Subcutaneous abdominal adipose tissue (tissue), 5 donors: ENCODE results near the gene SEPTIN11.
"Not testable (repeated sequence)": the region's sequence is repeated elsewhere in the genome, so short reads cannot be mapped to it uniquely, and the experiment has no call there.

ENCODE experiments used
- H3K27ac ChIP-seq: one replicate; pipeline ENCODE4 v1.7.0; 2013; ENCODE audit warnings: low read depth, mild to moderate bottlenecking, inconsistent platforms, low read length, moderate library complexity
- H3K27me3 ChIP-seq, 5 donors: one replicate each; pipeline ENCODE4 v1.7.0; 2013; ENCODE audit warnings: low read length in 5 of 5, inconsistent platforms in 1 of 5; ENCODE audit not compliant: control insufficient read depth in 5 of 5, insufficient read depth in 4 of 5
- H3K36me3 ChIP-seq, 5 donors: one replicate each; pipeline ENCODE4 v1.7.0; 2013; ENCODE audit warnings: low read length in 5 of 5; ENCODE audit not compliant: control insufficient read depth in 5 of 5, insufficient read depth in 5 of 5
- H3K4me1 ChIP-seq, 5 donors: one replicate each; pipeline ENCODE4 v1.7.0; 2013; ENCODE audit warnings: low read length in 5 of 5, mild to moderate bottlenecking in 3 of 5, moderate library complexity in 1 of 5; ENCODE audit not compliant: control insufficient read depth in 5 of 5, insufficient read depth in 5 of 5
- H3K4me3 ChIP-seq, 5 donors: one replicate each; pipeline ENCODE4 v1.7.0; 2013; ENCODE audit warnings: low read length in 5 of 5, low read depth in 1 of 5
- H3K9ac ChIP-seq, 5 donors: one replicate each; pipeline ENCODE4 v1.7.0; 2013; ENCODE audit warnings: low read length in 5 of 5, mild to moderate bottlenecking in 4 of 5, moderate library complexity in 3 of 5
- H3K9me3 ChIP-seq, 5 donors: one replicate each; pipeline ENCODE4 v1.7.0; 2013; ENCODE audit warnings: low read length in 5 of 5; ENCODE audit not compliant: control insufficient read depth in 5 of 5
- donor health status: healthy.
- donor health status: healthy.
- donor health status: healthy.
- donor health status: healthy.
- donor health status: healthy.

SEPTIN11 gene

DNA sequence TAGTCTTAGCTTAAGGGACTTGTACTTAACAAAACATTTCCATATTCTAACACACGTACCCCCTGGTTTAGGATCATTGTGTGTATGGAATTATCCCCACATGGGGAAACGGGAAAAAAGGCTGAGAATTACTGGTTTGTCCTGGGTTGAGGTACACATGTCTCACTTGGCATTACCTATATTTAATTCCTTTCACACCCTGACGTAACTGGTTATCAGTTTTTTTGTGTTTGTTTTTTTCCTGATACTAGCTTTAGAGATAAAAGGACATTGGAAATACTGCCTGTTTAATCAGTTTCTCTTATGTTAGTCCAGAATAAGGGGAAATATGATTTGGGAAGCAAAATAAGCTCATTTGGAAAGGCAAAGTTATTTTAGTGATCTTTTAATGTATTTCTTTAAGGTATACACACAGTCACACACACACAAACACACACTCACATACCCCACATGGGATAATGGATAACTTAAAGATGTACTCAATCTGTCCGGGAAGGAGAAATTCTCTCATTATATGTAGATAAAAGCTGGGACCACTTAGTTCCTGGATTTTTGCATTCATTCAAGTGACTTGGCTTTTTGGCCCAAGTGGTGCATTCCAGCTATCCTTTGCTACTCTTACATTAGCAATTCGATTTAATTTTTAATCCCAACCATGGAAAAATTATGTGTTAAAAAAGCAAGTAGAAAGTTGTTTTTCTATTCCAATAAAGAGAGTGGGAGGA is 13.0 kb downstream of the SEPTIN11 start:
- Histone ChIP-seq H3K4me1 (peaks cover 0 to 48% (median 38%) of the 10 kb centered on the region in 5 donors), H3K27ac (peak overlapping the region; percentile 90), H3K4me3 (no peak overlapping the region), H3K9ac (peak overlapping the region in 2 of 5 donors; percentile 48 to 66), H3K27me3 (no peaks in the 10 kb centered on the region), H3K36me3 (peaks cover 0 to 3% (median 0%) of the 10 kb centered on the region in 5 donors), H3K9me3 (no peaks in the 10 kb centered on the region)

DNA sequence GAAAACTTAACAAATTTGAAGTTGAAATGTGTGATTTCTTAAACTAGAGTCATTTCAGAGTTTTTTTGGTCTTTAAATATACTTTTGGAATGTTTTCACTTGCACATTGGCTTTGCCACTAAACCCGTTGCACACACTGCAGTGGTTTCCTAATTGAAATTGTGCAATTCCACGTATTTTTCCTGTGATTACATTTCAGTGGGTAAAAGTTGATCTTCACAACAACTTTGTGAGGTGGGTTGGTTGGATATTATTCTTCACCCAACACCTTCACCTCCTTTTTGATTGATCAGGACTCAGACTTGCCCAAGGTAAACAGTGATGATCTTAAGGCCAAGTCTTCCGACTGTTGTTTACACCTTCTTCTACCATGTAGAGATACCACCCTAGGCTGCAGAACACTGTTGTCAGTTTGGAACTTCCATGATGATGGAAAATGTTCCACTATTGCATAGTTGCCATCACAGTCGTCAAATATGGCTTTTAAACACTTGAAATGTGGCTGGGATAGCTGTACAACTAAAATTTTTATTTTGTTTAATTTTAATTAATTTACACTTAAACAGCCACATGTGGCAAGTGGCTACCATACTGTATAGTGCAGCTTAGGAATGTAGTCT is 13.7 kb downstream of the SEPTIN11 start:
- Histone ChIP-seq H3K4me3 (peak overlapping the region in 1 of 5 donors; percentile 29), H3K9me3 (no peaks in the 10 kb centered on the region), H3K27me3 (no peaks in the 10 kb centered on the region), H3K36me3 (peaks cover 0 to 3% (median 0%) of the 10 kb centered on the region in 5 donors), H3K4me1 (peaks cover 0 to 54% (median 37%) of the 10 kb centered on the region in 5 donors), H3K27ac (peak overlapping the region; percentile 90), H3K9ac (peak overlapping the region in 2 of 5 donors; percentile 51 to 66)

DNA sequence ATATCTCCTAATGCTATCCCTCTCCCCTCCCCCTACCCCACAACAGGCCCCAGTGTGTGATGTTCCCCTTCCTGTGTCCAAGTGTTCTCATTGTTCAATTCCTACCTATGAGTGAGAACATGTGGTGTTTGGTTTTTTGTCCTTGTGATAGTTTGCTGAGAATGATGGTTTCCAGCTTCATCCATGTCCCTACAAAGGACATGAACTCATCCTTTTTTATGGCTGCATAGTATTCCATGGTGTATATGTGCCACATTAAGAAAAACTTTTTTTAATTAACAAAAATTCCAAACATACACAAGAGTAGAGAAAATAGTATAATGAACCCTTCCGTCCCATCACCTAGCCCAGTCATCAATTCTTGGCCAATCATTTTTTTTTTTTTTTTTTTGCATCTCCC is 14.4 kb downstream of the SEPTIN11 start:
- not testable (repeated sequence) for H3K4me3 ChIP-seq, H3K9ac ChIP-seq, H3K9me3 ChIP-seq, H3K27me3 ChIP-seq, H3K36me3 ChIP-seq
- H3K27ac ChIP-seq: peak overlapping the region; percentile 43
- peaks cover 0 to 61% (median 37%) of the 10 kb centered on the region in 5 donors for H3K4me1 ChIP-seq

DNA sequence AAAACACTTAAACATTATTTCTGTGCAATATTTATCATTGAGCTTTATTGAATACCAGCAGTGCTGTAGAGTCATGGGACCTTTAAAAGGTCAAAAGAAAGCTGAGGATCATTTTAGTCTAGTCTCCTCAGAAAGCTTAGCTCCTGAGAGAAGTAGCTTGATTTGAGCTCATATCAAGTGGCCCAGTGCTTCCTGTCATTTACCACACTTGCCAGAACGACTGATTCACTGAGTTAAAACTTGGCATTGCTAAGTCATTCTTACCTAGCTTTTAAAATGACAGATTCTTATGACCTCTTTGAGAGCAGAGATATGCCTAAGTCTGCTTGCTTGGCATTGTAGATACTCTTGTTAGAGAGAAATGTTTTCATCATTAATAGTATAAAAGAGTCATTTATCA is 15.2 kb downstream of the SEPTIN11 start:
- H3K27me3 ChIP-seq: no peaks in the 10 kb centered on the region
- H3K4me1 ChIP-seq: peaks cover 0 to 69% (median 37%) of the 10 kb centered on the region in 5 donors
- peaks cover 0 to 3% (median 0%) of the 10 kb centered on the region in 5 donors for H3K36me3 ChIP-seq
- no peak overlapping the region for H3K4me3 ChIP-seq
- no peak overlapping the region for H3K9ac ChIP-seq
- peak overlapping the region; percentile 43 for H3K27ac ChIP-seq
- no peaks in the 10 kb centered on the region for H3K9me3 ChIP-seq

DNA sequence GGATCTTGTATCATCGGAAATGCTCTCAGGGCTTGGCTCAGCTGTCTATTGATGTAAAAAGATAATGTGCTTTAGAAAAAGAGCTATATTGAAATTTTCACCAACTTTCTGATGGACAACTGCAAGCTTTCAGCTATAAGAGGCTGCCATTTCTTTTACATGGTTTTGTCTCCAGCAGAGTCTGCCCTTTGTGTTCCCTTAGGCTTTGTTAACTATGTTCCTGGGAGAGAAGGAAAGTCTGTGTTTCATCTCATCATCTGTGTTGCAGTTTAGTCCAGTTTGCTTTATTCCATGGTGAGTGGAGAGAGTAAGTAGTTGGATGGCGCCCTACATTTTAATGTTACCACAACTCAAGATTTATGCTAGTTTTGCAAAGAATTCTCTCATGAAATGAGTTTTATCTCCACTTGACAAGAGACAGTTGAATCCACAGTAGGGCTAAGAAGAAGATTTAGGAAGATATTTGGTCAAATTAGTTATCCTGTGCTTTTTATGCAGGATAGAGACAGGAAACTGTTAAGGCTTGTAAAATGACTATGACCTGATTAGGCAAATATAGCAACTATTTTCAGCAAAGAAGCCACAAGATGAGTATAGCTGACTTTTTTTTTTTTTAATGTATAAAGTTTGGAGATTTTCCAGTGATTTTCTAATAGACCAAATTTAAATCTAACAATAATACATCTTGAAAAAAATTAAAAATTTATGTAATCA is 16.5 kb downstream of the SEPTIN11 start:
- peaks cover 0 to 3% (median 0%) of the 10 kb centered on the region in 5 donors for H3K36me3 ChIP-seq
- H3K4me3 ChIP-seq: no peak overlapping the region
- peak overlapping the region; percentile 19 for H3K27ac ChIP-seq
- H3K4me1 ChIP-seq: peaks cover 0 to 70% (median 32%) of the 10 kb centered on the region in 5 donors
- no peaks in the 10 kb centered on the region for H3K9me3 ChIP-seq
- H3K27me3 ChIP-seq: no peaks in the 10 kb centered on the region
- no peak overlapping the region for H3K9ac ChIP-seq

DNA sequence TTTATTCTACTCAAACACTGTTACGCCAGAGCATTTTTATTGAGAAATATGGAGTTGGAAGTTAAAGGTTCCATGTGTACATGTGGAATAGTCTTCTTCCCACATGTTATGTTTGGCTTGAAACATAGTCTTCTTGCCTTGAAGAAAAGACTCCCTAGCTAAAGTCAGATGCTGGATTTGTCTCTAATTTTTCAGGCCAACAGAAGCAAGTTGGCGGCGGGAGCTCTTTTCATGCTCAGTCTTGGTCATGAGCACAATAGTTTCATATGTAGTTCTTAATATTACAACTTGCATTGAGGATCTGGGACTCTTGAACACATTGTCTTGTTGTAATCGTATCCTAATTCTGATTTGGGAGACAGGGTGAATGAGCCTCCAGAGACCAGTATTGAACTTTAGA is 19.4 kb downstream of the SEPTIN11 start:
- H3K4me1 ChIP-seq: peaks cover 0 to 61% (median 13%) of the 10 kb centered on the region in 5 donors
- H3K36me3 ChIP-seq: peaks cover 0 to 4% (median 4%) of the 10 kb centered on the region in 5 donors
- H3K27ac ChIP-seq: peak overlapping the region; percentile 64
- H3K4me3 ChIP-seq: no peak overlapping the region
- no peak overlapping the region for H3K9ac ChIP-seq
- H3K9me3 ChIP-seq: no peaks in the 10 kb centered on the region
- H3K27me3 ChIP-seq: no peaks in the 10 kb centered on the region

DNA sequence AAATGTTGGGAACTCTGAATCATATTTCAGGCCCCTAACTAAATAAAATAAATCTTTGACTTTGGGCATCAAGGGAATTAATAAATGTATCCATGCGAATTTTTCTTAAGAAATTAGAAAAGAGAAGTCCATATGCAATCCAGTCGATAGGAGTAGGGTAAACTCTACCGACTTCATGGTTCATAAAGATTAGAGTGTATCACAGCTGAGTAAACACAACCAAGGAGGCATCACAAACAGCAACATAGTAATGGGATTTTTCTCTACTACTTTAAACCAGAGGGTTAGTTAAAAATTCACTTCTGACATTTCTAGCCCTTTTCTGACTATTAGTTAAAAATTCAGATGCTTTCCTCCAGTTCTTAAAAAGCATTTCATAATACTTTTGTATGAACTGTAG is 19.9 kb downstream of the SEPTIN11 start:
- Histone ChIP-seq H3K9me3 (no peaks in the 10 kb centered on the region), H3K4me3 (no peak overlapping the region), H3K9ac (no peak overlapping the region), H3K27ac (peak overlapping the region; percentile 64), H3K27me3 (no peaks in the 10 kb centered on the region), H3K36me3 (peaks cover 0 to 4% (median 4%) of the 10 kb centered on the region in 5 donors), H3K4me1 (peaks cover 0 to 59% (median 17%) of the 10 kb centered on the region in 5 donors)

DNA sequence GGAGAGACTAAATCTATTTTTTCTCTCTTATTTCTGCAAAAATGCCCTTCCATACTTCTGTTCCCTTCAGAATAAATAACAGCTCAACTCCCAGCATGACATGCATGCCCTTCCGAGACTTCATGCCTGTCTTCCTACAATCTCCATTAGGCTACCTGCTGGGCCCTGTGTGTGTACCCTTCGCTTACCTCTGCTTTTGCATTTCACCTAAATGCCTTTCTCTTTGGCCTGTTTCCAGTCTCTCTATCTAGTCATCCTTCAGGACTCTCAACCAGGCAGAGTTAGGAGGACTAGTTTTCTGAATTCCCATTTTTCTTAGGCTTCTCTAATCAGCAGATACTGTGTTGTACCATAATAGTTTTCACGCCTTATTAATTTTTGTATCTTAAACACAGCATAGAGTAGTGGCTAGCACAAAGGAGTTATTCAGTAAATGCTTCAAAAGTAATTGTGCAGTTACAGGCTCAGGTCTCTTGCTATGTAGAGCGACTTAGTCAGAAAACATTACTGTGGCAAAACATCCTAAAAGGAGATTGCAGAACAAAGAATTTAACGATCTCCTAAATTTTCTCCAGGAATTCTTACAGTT is 20.5 kb downstream of the SEPTIN11 start:
- Histone ChIP-seq H3K9ac (no peak overlapping the region), H3K4me3 (no peak overlapping the region), H3K4me1 (peaks cover 0 to 59% (median 19%) of the 10 kb centered on the region in 5 donors), H3K27ac (peak overlapping the region; percentile 64), H3K9me3 (no peaks in the 10 kb centered on the region), H3K36me3 (peaks cover 0 to 4% (median 4%) of the 10 kb centered on the region in 5 donors), H3K27me3 (no peaks in the 10 kb centered on the region)

DNA sequence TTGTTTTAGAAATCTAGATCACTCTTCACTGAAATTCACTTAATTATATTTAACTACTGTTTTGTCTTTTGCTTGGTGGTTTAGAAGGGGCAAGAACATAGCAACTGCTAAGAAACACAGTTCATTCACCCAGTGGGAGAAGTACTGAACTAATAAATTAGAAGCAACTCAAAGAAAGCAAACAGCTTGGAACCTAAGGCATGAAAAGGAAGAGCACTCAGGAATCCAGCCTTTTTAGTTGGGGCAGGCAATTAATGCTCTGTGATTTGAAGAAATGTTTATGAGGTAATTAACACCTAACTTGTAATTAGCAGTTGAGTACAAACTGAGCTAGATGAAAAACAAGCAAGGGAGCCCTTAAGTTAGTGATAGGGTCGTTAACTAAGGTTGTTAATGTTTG is 22.8 kb downstream of the SEPTIN11 start:
- Histone ChIP-seq H3K27me3 (no peaks in the 10 kb centered on the region), H3K36me3 (peaks cover 0 to 7% (median 4%) of the 10 kb centered on the region in 5 donors), H3K4me1 (peaks cover 0 to 56% (median 15%) of the 10 kb centered on the region in 5 donors), H3K27ac (no peak overlapping the region), H3K4me3 (no peak overlapping the region), H3K9ac (no peak overlapping the region), H3K9me3 (no peaks in the 10 kb centered on the region)
